GM15510 (cell line): Measurements from ENCODE around the gene OR52N1.

Experiments
- POLR2A ChIP-seq: IDR thresholded peaks from 3 replicates; pipeline ENCODE4 v1.6.1; 2011; ENCODE audit warnings: borderline replicate concordance; ENCODE audit not compliant: insufficient read length; ENCODE audit errors: extremely low read depth

OR52N1 gene

DNA sequence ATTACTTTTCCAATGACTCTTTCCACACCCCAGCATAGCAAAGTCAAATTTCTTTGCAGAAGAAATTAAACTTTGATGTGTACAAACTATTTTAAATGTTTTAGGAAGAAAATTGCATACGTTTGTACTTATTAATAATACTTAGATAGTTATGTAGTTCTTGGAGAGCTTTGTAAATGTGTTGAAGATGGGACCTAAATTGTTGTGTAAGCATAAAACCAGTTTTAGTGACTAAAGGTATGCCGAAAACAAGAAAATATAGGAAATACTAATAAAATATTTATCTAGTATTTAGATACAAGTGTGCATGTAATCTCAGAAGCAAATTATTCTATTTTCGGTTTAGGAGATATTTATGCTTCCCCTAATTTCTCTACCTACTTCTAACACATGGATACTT, 41.2 kb downstream of the OR52N1 start:
- no peak for TF ChIP-seq POLR2A

DNA sequence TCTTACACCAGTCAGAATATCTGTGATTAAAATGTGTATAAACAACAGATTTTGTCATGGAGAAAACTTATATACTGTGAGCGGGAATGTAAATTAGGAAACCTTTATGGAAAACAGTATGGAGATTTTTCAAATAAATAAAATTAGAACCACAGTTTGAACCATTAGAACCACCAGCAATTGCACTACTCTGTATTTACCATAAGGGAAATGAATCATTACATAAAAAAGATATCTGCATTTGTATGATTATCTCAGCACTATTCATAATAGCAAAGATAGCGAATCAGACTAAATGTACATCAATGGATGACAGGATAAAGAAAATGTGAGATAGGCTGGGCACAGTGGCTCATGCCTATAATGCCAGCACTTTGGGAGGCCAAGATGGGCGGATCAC, 44.5 kb downstream of the OR52N1 start:
- TF ChIP-seq POLR2A: no peak

DNA sequence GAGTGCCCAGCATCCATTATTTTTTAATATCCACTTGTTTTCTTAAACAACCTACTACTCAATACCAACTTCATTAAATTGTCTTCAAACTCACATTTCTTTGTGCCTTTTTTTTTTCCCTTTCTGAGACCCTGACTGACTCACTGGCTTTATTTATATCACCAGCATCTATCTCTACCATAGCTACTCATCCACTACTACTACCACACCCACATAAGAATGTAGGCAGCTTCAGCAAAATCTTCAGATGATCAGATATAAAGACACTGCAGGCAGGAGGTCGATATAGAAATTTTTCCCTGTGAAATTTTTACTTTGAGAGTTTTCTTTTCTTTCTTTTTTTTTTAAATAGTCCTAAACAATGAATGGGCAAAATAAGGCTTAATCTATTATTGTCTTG, 52.6 kb downstream of the OR52N1 start:
- no peak for TF ChIP-seq POLR2A

GRCh38 chr11:5737670-5738392, 53.2 kb downstream of the OR52N1 start:
- no peak for TF ChIP-seq POLR2A

DNA sequence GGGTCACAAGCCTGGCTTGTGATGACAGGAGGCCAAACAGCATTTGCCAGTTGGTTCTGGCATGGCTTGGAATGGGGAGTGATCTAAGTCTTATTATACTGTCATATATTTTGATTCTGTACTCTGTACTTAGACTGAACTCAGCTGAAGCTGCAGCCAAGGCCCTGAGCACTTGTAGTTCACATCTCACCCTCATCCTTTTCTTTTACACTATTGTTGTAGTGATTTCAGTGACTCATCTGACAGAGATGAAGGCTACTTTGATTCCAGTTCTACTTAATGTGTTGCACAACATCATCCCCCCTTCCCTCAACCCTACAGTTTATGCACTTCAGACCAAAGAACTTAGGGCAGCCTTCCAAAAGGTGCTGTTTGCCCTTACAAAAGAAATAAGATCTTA, 54.0 kb downstream of the OR52N1 start:
- no peak for TF ChIP-seq POLR2A
